Activated CD4-positive, CD25-positive, alpha-beta regulatory T cell treated with anti-CD3 and anti-CD28 coated beads, Interleukin-2, amount 50 U/mL, for 24 hours (primary cell): ENCODE results near the gene ABCA2.

Source experiments
- ATAC-seq, 2 donors: fragments of 150-1000 bp; cut with Tn5 transposase; one replicate each; pipeline ENCODE4 v1.10.0; 2021; ENCODE audit warnings: mild to moderate bottlenecking in 1 of 2, moderate library complexity in 1 of 2

ABCA2 gene

GRCh38 chr9:136961279-136962065, 66.6 kb downstream of the ABCA2 start:
- no peak for ATAC-seq

GRCh38 chr9:136960938-136961275, 67.1 kb downstream of the ABCA2 start:
- ATAC-seq: no peak

DNA sequence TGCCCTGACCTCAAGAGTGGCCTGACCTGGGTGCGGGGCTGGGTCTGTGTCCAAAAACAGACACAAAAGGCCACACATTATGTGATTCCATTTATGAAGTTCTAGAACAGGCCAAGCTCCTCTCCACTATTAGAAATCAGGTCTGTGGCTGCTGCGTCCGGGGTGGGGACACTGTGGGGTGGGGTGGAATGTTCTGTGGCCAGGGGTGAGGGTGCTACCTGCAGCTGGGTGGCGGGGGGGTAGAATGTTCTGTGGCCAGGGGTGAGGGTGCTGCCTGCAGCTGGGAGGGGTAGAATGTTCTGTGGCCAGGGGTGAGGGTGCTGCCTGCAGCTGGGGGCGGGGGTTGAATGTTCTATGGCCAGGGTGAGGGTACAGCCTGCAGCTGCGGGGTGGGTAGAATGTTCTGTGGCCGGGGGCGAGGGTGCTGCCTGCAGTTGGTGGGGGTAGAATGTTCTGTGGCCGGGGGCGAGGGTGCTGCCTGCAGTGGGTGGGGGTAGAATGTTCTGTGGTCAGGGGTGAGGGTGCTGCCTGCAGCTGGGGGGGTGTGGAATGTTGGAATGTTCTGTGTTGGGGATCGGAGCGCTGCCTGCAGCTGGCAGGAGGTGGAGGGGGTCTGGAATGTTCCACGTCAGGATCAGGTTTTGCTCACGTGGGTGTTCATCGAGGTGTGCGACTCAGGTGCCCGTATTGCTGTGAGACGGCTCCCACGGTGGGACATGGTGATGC, 67.7 kb downstream of the ABCA2 start:
- no peak for ATAC-seq

DNA sequence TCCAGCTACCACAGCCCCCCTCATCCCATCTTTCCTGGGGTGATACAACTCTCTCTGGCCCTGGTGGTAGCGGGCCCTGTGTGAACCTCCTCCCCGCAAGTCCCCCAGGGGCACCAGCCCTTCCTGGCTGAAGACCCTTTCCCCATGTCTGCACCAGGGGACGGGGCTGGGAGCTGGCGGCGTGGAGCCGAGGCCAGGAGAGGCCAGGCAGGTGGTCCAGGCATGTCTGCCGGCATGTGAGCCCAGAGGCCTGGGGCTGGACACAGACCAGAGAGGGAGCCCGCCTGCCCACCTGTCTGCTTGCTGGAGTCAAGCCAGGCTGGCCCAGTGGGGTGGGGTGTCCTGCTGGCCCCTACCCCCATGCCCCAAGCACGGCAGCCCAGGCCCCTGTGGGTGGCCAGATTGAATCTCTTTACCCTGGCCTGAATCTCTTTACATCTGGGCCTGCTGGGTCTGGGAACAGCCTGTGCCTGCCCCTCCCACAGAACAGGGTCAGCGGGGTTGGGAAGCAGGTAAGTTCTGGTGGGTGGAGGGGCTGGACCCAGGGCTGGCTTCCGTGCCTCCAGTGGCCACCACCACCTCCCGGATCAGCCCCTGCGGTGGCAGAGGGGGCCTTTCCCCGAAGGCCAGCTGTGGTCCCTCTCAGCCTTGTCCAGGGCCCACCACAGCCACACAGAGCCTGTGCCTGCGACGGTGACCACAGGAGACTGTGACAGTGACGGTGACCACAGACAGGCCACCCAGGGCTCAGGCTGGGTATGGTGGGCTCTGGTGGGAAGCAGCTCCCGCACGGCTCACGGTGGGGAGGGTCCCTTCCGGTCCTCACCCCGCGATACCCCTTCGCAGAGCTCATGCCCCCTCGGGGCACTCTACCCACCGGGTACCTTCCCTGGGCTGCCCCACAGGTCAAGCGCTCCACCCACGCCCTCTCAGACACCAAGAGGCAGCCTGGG, 68.9 kb downstream of the ABCA2 start:
- ATAC-seq: peak in 1 of 2 donors; percentile 18

DNA sequence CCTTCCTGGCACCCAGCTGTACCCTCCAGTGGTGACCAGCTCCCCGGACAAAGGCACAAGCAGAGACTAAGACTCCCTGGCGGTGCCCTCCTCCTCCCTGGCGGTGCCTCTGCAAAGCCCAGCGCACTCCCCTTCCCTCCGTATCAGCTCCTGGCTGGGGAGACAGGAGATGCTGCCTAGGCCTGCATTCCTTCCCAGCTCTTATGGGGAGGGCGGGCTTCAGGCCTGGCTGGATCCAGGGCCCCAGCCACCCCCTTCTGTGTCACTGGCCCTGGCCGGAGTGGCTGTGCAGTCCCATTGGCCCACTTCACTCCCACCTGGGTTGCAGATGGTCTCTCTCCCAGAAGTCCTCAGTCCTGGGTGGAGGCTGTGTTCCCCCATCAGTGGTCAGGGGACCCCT, 69.6 kb downstream of the ABCA2 start:
- no peak for ATAC-seq

DNA sequence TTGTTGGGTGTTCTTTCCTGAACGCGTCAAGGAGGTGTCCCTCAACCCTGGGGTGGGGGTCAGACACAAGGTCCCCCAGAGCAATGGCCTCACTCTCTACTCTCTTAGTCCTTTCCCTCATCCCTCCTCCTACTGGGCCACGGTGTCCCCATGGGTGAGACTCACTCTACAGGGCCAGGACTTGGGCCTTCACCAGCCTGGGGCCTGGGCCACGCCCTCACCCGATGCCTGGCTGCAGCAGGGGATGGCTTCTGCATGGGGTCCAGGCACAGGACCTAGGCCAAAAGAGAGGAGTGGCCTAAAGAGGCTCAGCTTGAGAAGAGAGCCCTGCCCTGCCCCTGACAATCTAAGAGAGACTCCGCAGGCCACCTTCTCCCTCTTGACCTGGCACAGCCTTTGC, 70.1 kb downstream of the ABCA2 start:
- ATAC-seq: no peak

- no peak for ATAC-seq
Measured at GRCh38 chr9:136957461-136957860, 70.6 kb downstream of the ABCA2 start.
